Calu3 (cell line): ENCODE measurements around the gene MAP3K4. TPM values are rescaled to one million over a fixed set of nuclear protein-coding genes. Genes with fewer than 3 reads are reported as not detected.

Experiments
- BruUV-seq: library from RNA; stranded (reverse); fragments of 400-500 nt; replicated peaks from 2 replicates; lab custom pipeline; 2021; lab: Mats Ljungman, UMichigan
- CTCF ChIA-PET: fragments of 300-600 bp; sonication (Branson Sonifier 250); formaldehyde crosslinking; loops from one replicate; lab custom pipeline; 2022; ENCODE audit warnings: antibody characterized with exemption; lab: Charles Lee
- DNase-seq: peaks from one replicate; pipeline ENCODE4 v3.0.0; 2022
- H3K27ac Mint-ChIP-seq: one replicate; pipeline ENCODE4 v1.8.0; 2022; ENCODE audit warnings: mixed read lengths; ENCODE audit not compliant: unreplicated experiment
- H3K27me3 Mint-ChIP-seq: one replicate; pipeline ENCODE4 v1.8.0; 2022; ENCODE audit warnings: mixed read lengths; ENCODE audit not compliant: unreplicated experiment
- H3K36me3 Mint-ChIP-seq: one replicate; pipeline ENCODE4 v1.8.0; 2022; ENCODE audit warnings: mild to moderate bottlenecking, moderate library complexity, mixed read lengths; ENCODE audit not compliant: insufficient read depth, unreplicated experiment
- H3K4me1 Mint-ChIP-seq: one replicate; pipeline ENCODE4 v1.8.0; 2022; ENCODE audit warnings: mild to moderate bottlenecking, low read depth, mixed read lengths; ENCODE audit not compliant: unreplicated experiment
- H3K4me3 Mint-ChIP-seq: one replicate; pipeline ENCODE4 v1.8.0; 2022; ENCODE audit warnings: mild to moderate bottlenecking, low read depth, moderate library complexity, mixed read lengths; ENCODE audit not compliant: unreplicated experiment
- H3K9me3 Mint-ChIP-seq: one replicate; pipeline ENCODE4 v1.8.0; 2022; ENCODE audit warnings: low read depth, mixed read lengths; ENCODE audit not compliant: unreplicated experiment
- intact Hi-C: fragments of 100-400 bp; cut with micrococcal nuclease; formaldehyde crosslinking; loops from one replicate; pipeline ENCODE4 v1.10.0; 2022; ENCODE audit not compliant: unreplicated experiment
- total RNA-seq: library from RNA; stranded (reverse); gene quantifications from 2 replicates; pipeline ENCODE4 v1.2.3, GENCODE V29; 2022
- TF ChIP-seq, protein P1 (sequence below): fragments of 200-600 bp; IDR thresholded peaks from one replicate; pipeline ENCODE4 v1.8.0; 2022; ENCODE audit warnings: antibody characterized with exemption; ENCODE audit not compliant: unreplicated experiment

Gene MAP3K4
- total RNA-seq, 1 experiment from 2014 or later = 62.2 TPM

DNA sequence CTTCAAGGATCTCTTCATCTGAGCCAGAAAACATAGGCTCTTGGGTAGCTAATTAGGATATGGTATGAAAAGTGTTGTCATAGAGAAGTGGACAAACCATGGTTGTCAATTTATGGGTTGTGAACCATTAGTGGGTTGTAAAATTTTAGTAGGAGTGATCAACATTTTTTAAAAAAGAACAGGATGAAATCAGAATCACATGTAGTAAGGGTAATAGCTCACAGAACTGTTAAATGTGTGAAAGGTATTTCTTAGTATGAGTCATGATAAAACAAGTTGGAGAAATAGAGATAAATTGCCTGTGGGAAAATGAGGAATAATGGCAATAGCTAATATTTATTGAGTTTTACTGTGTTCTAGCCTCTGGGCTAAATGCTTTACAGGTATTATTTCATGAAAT lies 113.4 kb downstream of the MAP3K4 start:
- Mint-ChIP-seq H3K4me3 (no peak overlapping the region), H3K27ac (no peak overlapping the region), H3K36me3 (peaks cover 50% of the 10 kb centered on the region), H3K27me3 (no peaks in the 10 kb centered on the region), H3K4me1 (peaks cover 20% of the 10 kb centered on the region), H3K9me3 (no peaks in the 10 kb centered on the region)
- no TSS peak for BruUV-seq
- CTCF ChIA-PET = interaction anchor here (1.6 kb wide), 1 partner anchor 266 kb away, joined by 5 read pairs; no protein-coding TSS in a partner anchor
- intact Hi-C loops = loop anchor here (10.0 kb wide), 2 partner anchors 270 to 370 kb away; no protein-coding TSS in a partner anchor
- TF ChIP-seq, protein P1, sequence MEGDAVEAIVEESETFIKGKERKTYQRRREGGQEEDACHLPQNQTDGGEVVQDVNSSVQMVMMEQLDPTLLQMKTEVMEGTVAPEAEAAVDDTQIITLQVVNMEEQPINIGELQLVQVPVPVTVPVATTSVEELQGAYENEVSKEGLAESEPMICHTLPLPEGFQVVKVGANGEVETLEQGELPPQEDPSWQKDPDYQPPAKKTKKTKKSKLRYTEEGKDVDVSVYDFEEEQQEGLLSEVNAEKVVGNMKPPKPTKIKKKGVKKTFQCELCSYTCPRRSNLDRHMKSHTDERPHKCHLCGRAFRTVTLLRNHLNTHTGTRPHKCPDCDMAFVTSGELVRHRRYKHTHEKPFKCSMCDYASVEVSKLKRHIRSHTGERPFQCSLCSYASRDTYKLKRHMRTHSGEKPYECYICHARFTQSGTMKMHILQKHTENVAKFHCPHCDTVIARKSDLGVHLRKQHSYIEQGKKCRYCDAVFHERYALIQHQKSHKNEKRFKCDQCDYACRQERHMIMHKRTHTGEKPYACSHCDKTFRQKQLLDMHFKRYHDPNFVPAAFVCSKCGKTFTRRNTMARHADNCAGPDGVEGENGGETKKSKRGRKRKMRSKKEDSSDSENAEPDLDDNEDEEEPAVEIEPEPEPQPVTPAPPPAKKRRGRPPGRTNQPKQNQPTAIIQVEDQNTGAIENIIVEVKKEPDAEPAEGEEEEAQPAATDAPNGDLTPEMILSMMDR = no peak
- DNase-seq = no peak

DNA sequence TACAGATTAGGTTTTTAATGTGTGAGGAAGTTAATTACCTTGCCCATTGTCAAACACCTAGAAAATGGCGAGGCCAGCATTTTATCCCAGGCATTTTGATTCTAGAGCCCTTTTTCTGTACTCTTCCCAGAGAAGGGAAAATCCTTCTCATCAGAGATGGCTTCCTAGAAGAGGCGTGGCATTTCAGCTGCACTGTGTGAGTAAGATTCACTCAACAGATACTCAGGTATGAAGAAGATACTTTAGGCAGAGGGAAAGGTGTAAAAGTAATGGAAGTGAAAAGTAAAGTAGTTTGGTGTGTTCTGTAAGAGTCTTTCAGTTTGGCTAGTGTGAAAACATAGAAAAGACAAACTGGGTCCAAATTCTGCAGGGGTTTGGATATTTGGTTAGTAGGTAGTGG lies 113.8 kb downstream of the MAP3K4 start:
- Mint-ChIP-seq H3K27ac (no peak overlapping the region), H3K36me3 (peaks cover 53% of the 10 kb centered on the region)
- intact Hi-C loops = loop anchor here (10.0 kb wide), 2 partner anchors 269 to 371 kb away; no protein-coding TSS in a partner anchor

DNA sequence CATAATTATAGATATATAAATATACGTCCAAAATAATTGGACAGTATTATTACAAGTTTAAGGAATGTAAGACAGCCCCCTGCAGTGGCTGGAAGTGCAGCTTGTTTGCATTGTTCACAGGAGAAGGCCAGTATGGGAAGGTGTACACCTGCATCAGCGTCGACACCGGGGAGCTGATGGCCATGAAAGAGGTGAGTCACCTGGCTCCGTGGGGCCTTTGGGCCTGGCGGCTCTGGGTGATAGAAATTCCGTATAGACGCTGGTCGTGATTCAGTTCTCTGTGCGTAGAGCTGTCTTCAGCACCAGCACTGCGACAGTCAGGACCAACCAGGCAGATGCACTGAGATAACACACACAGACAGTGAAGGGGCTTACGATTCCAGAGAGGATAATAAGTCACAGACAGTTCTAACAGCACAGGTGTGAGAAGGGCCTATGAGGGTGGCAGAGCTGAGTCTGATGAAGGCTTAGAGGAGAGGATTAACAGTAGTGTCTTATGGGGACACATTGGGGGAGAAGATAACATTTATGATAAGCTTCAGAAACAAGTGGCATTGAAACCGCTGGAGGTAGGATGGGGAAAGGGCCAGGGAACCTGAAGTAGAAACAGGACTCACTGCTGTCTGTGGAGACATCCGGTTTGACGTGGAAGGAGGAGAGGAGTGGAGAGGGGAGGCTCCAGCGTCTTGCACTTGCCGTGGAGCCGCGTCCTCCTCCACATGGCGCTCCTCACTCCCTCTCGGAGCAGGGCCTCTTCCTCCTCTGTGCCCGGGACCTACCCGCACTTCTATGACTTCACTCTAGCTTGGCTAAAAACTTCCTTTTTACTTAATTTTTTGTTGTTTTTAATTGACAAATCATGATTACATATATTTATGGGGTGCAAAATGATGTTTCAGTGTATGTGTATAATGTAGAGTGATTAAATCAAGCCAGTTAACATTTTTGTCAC lies 116.5 kb downstream of the MAP3K4 start:
- no peak overlapping the region for H3K27ac Mint-ChIP-seq
- BruUV-seq = no TSS peak
- intact Hi-C loops = loop anchor here (10.0 kb wide), 2 partner anchors 267 to 373 kb away; no protein-coding TSS in a partner anchor

More for the DNA sequence above, 113.8 kb downstream of the MAP3K4 start:
- H3K4me3 Mint-ChIP-seq = no peak overlapping the region
- H3K9me3 Mint-ChIP-seq = no peaks in the 10 kb centered on the region
- CTCF ChIA-PET = interaction anchor here (1.6 kb wide), 1 partner anchor 266 kb away, joined by 5 read pairs; no protein-coding TSS in a partner anchor
- BruUV-seq = no TSS peak
- no peaks in the 10 kb centered on the region for H3K27me3 Mint-ChIP-seq
- DNase-seq = no peak
- peaks cover 20% of the 10 kb centered on the region for H3K4me1 Mint-ChIP-seq
- TF ChIP-seq, protein P1 = no peak

DNA sequence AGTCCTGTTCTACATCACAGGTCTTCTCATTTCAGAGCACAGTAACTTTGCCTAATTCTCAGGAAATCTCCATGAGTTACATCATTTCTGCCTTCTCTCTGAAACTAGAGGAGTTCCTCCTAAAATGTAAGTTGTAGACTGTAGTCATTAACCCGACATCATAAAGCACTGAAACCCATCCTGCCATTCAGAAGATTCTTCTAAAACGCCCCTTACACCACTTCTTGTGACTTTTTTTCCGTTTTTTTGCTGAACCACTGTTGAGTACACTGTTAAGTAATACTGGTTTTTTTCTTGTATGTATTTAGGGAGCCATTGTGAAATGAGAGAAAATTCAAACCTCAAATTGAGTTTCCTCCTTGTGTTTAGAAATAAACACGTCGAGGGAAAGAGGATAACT lies 117.3 kb downstream of the MAP3K4 start:
- no peak overlapping the region for H3K27ac Mint-ChIP-seq
- H3K4me3 Mint-ChIP-seq = no peak overlapping the region
- BruUV-seq = no TSS peak
- peaks cover 20% of the 10 kb centered on the region for H3K4me1 Mint-ChIP-seq
- H3K36me3 Mint-ChIP-seq = peaks cover 58% of the 10 kb centered on the region
- CTCF ChIA-PET = no interaction called here
- H3K9me3 Mint-ChIP-seq = no peaks in the 10 kb centered on the region
- DNase-seq = no peak
- intact Hi-C loops = loop anchor here (10.0 kb wide), 2 partner anchors 266 to 374 kb away; no protein-coding TSS in a partner anchor
- no peaks in the 10 kb centered on the region for H3K27me3 Mint-ChIP-seq
- TF ChIP-seq, protein P1 = no peak

More for the DNA sequence above, 116.5 kb downstream of the MAP3K4 start:
- Mint-ChIP-seq H3K4me1 (peaks cover 20% of the 10 kb centered on the region), H3K9me3 (no peaks in the 10 kb centered on the region), H3K27me3 (no peaks in the 10 kb centered on the region), H3K36me3 (peaks cover 64% of the 10 kb centered on the region), H3K4me3 (no peak overlapping the region)
- DNase-seq = no peak
- TF ChIP-seq, protein P1 = no peak
- CTCF ChIA-PET = no interaction called here
